RPMI7951 (cell line): ENCODE results near the gene MB. TPM values are rescaled to one million over a fixed set of nuclear protein-coding genes. Genes with fewer than 3 reads are reported as not detected.

Experiments used
- DNase-seq: peaks from one replicate; pipeline ENCODE4 v3.0.0-alpha.2; 2012; ENCODE audit warnings: low read depth
- total RNA-seq: library from RNA; depleted of rRNA; stranded (reverse); fragments of >200 nt; shearing (Covaris generic); gene quantifications from 2 replicates; pipeline ENCODE4 v1.2.3, GENCODE V29; 2014

Gene MB
- total RNA-seq, 1 experiment from 2014 or later, result 1.3 TPM

GRCh38 chr22:35577799-35578659 lies 39.1 kb downstream of the MB start:
- no peak for DNase-seq

GRCh38 chr22:35576671-35577070 lies 40.5 kb downstream of the MB start:
- no peak for DNase-seq

GRCh38 chr22:35575116-35575748 lies 41.9 kb downstream of the MB start:
- no peak for DNase-seq

GRCh38 chr22:35572556-35572955 lies 44.6 kb downstream of the MB start:
- DNase-seq, result no peak

GRCh38 chr22:35570686-35571194 lies 46.4 kb downstream of the MB start:
- DNase-seq, result no peak

DNA sequence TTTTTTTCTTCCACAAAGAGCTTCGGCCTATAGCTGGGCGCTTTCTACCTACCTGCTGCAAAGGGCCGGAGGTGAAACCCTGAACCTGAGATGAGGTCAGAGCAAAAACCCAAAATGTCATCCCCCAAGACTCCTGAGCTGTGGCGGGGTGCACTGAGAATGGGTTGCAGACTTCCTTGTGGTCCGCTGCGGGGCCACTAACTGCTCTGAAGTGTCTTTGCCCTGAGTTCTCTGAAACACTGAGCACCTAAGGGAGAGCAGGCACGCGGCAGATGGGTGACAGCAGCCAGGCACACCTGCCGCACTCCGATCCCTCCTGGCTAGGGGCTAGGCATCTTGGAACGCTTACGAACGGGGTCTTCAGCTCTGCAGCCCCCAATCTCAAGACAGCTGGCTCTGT lies 47.2 kb downstream of the MB start:
- no peak for DNase-seq

DNA sequence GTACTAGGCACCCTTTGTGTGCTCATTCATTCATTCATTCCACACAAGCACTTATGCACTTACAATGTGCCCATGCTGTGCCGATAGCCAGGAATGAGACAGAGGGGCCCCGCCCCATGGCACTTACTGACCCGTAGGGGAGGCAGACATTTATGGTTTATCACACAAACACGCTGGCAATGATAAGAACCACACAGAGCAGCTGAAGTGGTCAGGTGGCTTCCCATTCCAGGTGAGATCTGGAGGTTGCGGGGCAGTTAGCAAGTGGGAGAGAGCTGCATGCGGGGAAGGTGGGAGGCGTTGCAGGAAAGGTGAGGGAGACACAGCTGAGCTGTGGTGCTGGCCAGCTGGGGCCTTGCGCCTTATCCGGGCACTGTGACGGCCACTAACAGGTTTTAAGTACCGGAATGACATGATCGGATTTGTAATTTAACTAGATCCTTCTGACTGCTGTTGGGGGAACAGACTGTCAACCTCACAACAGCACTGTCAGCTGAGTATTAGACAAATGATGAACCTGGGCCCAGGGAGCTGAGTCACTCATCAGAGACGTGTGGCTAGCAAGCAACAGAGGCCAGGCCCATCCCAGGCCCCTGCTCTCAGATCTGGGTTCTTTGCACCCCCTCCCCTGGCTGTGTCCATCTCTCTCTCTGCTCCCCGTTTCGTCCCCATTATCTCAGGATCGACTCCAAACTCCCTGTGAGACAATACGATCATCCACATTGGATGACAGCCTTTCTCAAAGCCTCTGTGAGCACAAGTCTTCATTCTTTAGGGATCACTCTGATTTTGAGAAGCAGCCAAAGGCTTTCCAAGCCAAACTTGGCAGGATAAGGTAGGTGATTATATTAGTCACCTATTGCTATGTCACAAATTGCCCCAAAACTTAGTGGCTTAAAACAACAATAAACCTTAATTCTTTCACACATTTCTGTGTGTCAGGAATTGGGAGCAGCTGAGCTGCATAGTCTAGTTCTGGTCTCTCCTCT lies 48.1 kb downstream of the MB start:
- peak; percentile 68 for DNase-seq

DNA sequence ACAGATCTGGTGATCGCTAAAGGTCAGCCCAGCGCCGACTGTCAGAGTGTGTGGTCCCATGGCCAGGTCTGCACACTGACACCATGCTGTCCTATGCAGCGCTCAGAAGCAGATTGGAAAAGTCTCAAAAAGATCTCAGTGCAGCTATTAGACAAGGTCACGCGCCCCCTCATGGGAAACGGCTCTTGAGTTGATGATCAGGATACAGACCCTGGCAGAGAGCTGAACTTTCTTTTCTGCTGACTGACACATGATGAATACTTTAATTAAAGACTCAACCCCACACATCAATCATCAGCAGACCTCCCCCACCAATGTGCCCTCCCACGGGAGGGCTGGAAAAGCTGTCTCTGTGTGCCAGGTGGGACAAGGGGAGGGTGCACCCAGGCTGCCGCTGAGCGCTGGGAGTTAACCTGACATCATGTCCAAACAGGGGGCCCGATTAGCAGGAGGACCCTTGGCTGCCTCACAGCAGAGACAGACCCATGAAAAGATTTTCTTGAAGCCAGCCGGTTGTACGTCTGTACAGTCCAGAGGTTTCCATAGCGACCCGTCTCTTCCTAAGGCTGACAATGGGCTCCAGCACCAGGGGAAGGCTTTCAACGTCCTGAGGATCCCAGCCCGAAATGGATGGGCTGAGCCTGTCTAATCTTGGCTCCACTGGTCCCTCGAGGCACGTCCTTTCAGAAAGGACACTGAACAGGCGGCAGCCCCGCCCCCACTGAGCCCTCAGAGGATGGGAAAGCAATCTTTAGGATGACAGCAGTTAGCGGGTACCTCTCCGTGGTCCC lies 49.6 kb downstream of the MB start:
- DNase-seq, result no peak

GRCh38 chr22:35564975-35565867 lies 51.9 kb downstream of the MB start:
- peak; percentile 42 for DNase-seq

DNA sequence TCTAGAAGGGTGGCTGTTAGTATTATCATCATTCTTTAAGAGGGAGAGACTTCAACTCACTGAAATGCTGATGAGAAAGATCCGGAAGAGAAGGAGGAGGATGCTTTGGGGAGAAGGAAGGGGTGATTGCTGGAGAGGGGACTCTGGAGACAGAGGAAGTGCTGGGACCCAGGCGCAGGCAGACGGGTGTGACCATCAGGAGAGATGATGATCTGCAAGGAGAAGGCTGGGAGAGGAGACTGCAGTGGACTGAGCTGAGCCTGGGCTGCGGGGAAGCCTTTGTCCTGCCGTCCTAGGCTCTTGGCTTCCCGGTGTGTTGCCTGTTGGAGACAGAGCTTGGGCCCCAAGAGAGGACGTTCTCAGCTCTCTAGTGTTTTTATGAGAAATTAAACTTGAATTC lies 53.9 kb downstream of the MB start:
- no peak for DNase-seq

DNA sequence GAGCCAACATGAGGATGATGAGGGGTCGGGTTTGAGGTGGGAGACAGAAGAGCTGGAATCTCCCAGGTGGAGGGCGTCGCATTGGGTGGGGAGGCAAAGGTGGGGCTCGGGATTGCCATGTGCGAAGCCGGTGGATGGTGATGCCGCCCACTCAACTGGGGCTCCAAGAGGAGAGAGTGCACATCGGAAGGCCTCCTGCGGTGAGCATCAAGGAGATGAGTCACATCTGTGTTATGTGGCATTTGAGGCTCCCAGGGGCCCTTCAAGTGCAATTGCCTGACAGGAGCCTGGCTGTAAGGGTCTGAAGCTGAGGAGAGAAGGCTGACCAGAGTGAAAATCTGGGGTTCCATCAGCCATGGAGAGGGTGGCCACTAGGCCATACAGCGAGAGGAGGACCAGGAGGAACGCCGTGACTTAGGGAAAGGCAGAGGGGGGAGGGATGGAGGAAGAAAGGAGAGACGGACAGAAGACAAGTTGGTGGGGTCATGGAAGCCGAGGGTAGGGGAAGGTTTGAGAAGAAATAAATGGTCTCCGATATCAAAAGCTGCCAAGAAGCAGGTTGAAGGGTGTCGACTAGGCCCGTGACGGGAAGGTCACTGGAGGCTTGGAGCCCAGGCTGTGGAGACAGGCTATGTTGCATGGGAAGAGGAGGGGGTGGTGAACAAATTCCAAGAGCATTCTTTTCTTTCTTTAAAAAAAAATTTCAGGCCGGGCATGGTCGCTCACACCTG lies 55.2 kb downstream of the MB start:
- DNase-seq, result peak; percentile 85

DNA sequence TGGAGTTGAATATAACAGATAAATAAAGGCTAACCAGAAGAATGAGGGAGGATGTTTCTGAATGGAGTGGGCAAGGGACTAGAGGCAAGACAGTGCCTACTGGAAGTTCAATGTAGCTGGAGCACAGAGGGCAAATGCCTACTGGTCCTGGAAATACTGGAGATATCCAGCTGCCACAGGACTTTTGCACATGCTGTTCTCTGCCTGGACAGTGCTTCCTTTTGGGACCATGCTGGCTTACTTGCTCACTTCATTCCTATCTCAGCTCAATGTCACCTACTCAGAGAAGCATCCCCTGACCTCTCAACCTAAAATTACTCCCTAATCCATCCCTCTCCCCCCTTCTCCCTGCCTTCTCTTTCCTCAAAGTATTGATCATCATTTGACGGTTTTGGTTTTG lies 56.3 kb downstream of the MB start:
- no peak for DNase-seq

GRCh38 chr22:35560366-35560765 lies 56.8 kb downstream of the MB start:
- peak; percentile 63 for DNase-seq

GRCh38 chr22:35559354-35560005 lies 57.6 kb downstream of the MB start:
- DNase-seq, result no peak

DNA sequence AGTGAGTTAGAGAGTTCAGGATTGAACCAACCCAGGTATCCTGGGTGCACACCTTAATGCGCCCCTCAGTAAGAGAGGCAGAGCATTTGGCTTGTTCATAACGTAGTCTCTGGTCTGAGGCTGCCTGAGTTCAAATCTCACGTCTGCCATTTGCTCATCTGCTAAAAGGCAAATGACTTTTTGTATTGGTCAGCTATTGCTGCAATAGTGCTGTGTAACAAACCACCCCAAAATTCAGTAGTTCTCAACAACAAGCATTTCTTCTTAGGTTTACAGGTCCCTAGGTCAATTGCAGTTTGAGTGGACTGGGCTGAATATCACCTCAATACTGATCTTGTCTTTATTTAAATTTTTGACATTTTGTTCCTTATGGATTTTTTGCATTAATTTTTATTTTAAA lies 58.4 kb downstream of the MB start:
- DNase-seq, result no peak

GRCh38 chr22:35558031-35558430 lies 59.1 kb downstream of the MB start:
- DNase-seq, result no peak
